ENCODE data around the gene ZCCHC3. TPM values are rescaled to one million over a fixed set of nuclear protein-coding genes. Genes with fewer than 3 reads are reported as not detected.

Gene ZCCHC3
- total RNA-seq, 1 experiment from 2014 or later, result 43.6 TPM

GRCh38 chr20:347640-348484, 50.5 kb downstream of the ZCCHC3 start:
- H3K9me3 Mint-ChIP-seq, result no peaks in the 10 kb centered on the region
- H3K4me1 Mint-ChIP-seq, result peaks cover 17% of the 10 kb centered on the region
- DNase-seq (ENCODE audit: low spot score), result peak; percentile 97
- peaks cover 15% of the 10 kb centered on the region for H3K27me3 Mint-ChIP-seq (ENCODE audit: low read depth)
- ChIA-PET CTCF (interaction anchor here (0.9 to 4.2 kb wide), 13 partner anchors 8 to 195 kb away, joined by 3 to 37 read pairs (median 4); partner anchors contain the start of genes SOX12, TBC1D20 and TRIB3), POLR2A (interaction anchor here (0.5 to 1.7 kb wide), 12 partner anchors 8 to 69 kb away, joined by 3 to 13 read pairs (median 4); partner anchors contain the start of gene SOX12)
- H3K27ac Mint-ChIP-seq, result peak overlapping the region; percentile 93
- H3K36me3 Mint-ChIP-seq, result peaks cover 2% of the 10 kb centered on the region; the same call in 1 of the 2 replicates
- peak overlapping the region; percentile 89 for H3K4me3 Mint-ChIP-seq
- peak; percentile 80 for ATAC-seq
- TF ChIP-seq FOXP1 (CRISPR knock-in tag; IDR thresholded peaks at IDR 0.05; ENCODE audit: borderline replicate concordance), result peak; percentile 84
- 0 out of 2 replicates have a peak, but pooled peaks have one; percentile 52 for TF ChIP-seq ZBTB21 (CRISPR knock-in tag; IDR thresholded peaks at IDR 0.05; ENCODE audit: borderline replicate concordance)
- TF ChIP-seq ESRRA (CRISPR knock-in tag; IDR thresholded peaks at IDR 0.05; ENCODE audit: borderline replicate concordance), result peak; percentile 99
- TF ChIP-seq EMX1 (CRISPR knock-in tag; IDR thresholded peaks at IDR 0.05), result no peak
- peak; percentile 66 for TF ChIP-seq PRDM15 (CRISPR knock-in tag; IDR thresholded peaks at IDR 0.05)
- no peak for TF ChIP-seq ZNF423 (CRISPR knock-in tag; IDR thresholded peaks at IDR 0.05)
- 0 out of 2 replicates have a peak, but pooled peaks have one; percentile 1 for TF ChIP-seq CREB1 (CRISPR knock-in tag; IDR thresholded peaks at IDR 0.05)
- peak; percentile 61 for TF ChIP-seq MAX (CRISPR knock-in tag; IDR thresholded peaks at IDR 0.05)
- TF ChIP-seq KAT7 (CRISPR knock-in tag; IDR thresholded peaks at IDR 0.05; ENCODE audit: borderline replicate concordance), result 0 out of 2 replicates have a peak, but pooled peaks have one; percentile 46
- no peak for TF ChIP-seq HMGA2 (CRISPR knock-in tag; IDR thresholded peaks at IDR 0.05)
- peak; percentile 66; the same call in 1 of the 2 replicates for TF ChIP-seq CBFB (CRISPR knock-in tag; IDR thresholded peaks at IDR 0.05; ENCODE audit: low read depth)
- TF ChIP-seq ZNF232 (CRISPR knock-in tag; IDR thresholded peaks at IDR 0.05), result peak; percentile 26; the same call in 1 of the 2 replicates
- TF ChIP-seq AFF4 (CRISPR knock-in tag; IDR thresholded peaks at IDR 0.05; ENCODE audit: borderline replicate concordance), result no peak
- no peak for TF ChIP-seq ZNF317 (CRISPR knock-in tag; IDR thresholded peaks at IDR 0.05; ENCODE audit: borderline replicate concordance, low read depth)
- TF ChIP-seq ATF1 (CRISPR knock-in tag; IDR thresholded peaks at IDR 0.05), result no peak
- no peak for TF ChIP-seq E2F4 (CRISPR knock-in tag; IDR thresholded peaks at IDR 0.05; ENCODE audit: borderline replicate concordance, low read depth)
- peak; percentile 86 for TF ChIP-seq ZNF281 (CRISPR knock-in tag; IDR thresholded peaks at IDR 0.05)
- TF ChIP-seq ETV6 (CRISPR knock-in tag; IDR thresholded peaks at IDR 0.05), result peak; percentile 62; the same call in 1 of the 2 replicates
- TF ChIP-seq SP1 (CRISPR knock-in tag; conservative IDR thresholded peaks at IDR 0.05), result peak; percentile 89
- no peak for TF ChIP-seq GTF2I (CRISPR knock-in tag; conservative IDR thresholded peaks at IDR 0.05)
- TF ChIP-seq NFE2L1 (CRISPR knock-in tag; IDR thresholded peaks at IDR 0.05), result no peak; the same call in 1 of the 2 replicates
- TF ChIP-seq NR2C2 (CRISPR knock-in tag; IDR thresholded peaks at IDR 0.05), result no peak

Data from WTC11 (cell line).